ENCODE measurements around the gene PLEKHA6. TPM values are rescaled to one million over a fixed set of nuclear protein-coding genes. Genes with fewer than 3 reads are reported as not detected.

The PLEKHA6 gene
- total and polyA plus RNA-seq, 2 of the 8 experiments (the other 6 are each of a cell fraction or from before 2014, with no cell fraction given): 4.8 to 20.2 TPM

- no peak for FAIRE-seq
- H4K5ac ChIP-seq (ENCODE audit: insufficient read length, low read depth, low read length): no peak overlapping the region
- H4K20me1 ChIP-seq (replicated peaks in 1 of 2; ENCODE audit: control insufficient read depth in 1 of 2, insufficient read depth in 2 of 2, low read length in 2 of 2): peaks cover 0 to 1% of the 10 kb centered on the region in 2 experiments
- H3K27me3 ChIP-seq (replicated peaks in 1 of 4; ENCODE audit: control insufficient read depth in 3 of 4, extremely low read depth in 1 of 4, insufficient read depth in 3 of 4, low read length in 3 of 4): no peaks in the 10 kb centered on the region
- H3K79me1 ChIP-seq (ENCODE audit: low read depth, low read length): no peaks in the 10 kb centered on the region
- no peaks in the 10 kb centered on the region; the same call in 1 of the 2 replicates for H3K23me2 ChIP-seq (ENCODE audit: low read depth, low read length)
- no peak overlapping the region for H3K23ac ChIP-seq (ENCODE audit: insufficient read length)
- H2AK5ac ChIP-seq (ENCODE audit: low read depth, low read length): no peak overlapping the region
- no peak overlapping the region for H3K56ac ChIP-seq (replicated peaks; ENCODE audit: insufficient read length, low read depth, low read length)
- H3K79me2 ChIP-seq (ENCODE audit: control insufficient read depth in 1 of 2, insufficient read depth in 2 of 2, low read length in 2 of 2): no peaks in the 10 kb centered on the region
- no peak overlapping the region for H4K91ac ChIP-seq (replicated peaks; ENCODE audit: insufficient read length, low read length)
- WGBS, 2 experiments (ENCODE audit: extremely low coverage in 1 of 2, insufficient coverage in 1 of 2, insufficient read length in 1 of 2, insufficient replicate concordance in 2 of 2, low coverage in 1 of 2, low lambda C conversion rate in 2 of 2, missing lambda C conversion rate in 1 of 2): 89% methylated on average over 11 of the region's 11 CpGs; no CpG with 5 or more reads in 1 of the 2 experiments
- no peak overlapping the region for H3K4me2 ChIP-seq (ENCODE audit: insufficient read depth in 1 of 2, low read depth in 2 of 2, low read length in 2 of 2)
- no peak overlapping the region for H3K18ac ChIP-seq (ENCODE audit: extremely low read depth, low read length)
- H3K4me3 ChIP-seq (ENCODE audit: extremely low read depth in 1 of 4, insufficient read depth in 2 of 4, low read depth in 3 of 4, low read length in 4 of 4): no peak overlapping the region
- H3K36me3 ChIP-seq (ENCODE audit: control insufficient read depth in 2 of 4, insufficient read depth in 4 of 4, low read length in 3 of 4): no peaks in the 10 kb centered on the region
- CTCF ChIA-PET (ENCODE audit: partially characterized antibody): interaction anchor here (0.8 to 26.5 kb wide), 16 partner anchors 9 to 119 kb away, joined by 3 to 335 read pairs (median 6); partner anchors contain the start of genes GOLT1A and PLEKHA6
- no peak overlapping the region for H2BK5ac ChIP-seq (ENCODE audit: low read depth, low read length)
- no peak overlapping the region for H3K9ac ChIP-seq (replicated peaks in 1 of 4; ENCODE audit: extremely low read depth in 1 of 4, low read depth in 3 of 4, low read length in 3 of 4)
- no peak overlapping the region for H2BK120ac ChIP-seq (replicated peaks; ENCODE audit: low read depth, low read length)
- no peak overlapping the region for H4K8ac ChIP-seq (ENCODE audit: extremely low read depth, insufficient read depth, low read length)
- no peak overlapping the region for H3K27ac ChIP-seq (ENCODE audit: low read depth, low read length)
- no peaks in the 10 kb centered on the region for H3K9me3 ChIP-seq (ENCODE audit: insufficient read depth in 2 of 2, low read depth in 1 of 2, low read length in 1 of 2)
- DNase-seq (ENCODE audit: low read depth in 1 of 2, low spot score in 2 of 2): no peak
- H2BK15ac ChIP-seq (ENCODE audit: low read length): no peak overlapping the region
- POLR2A ChIA-PET (ENCODE audit: partially characterized antibody): interaction anchor here (1.0 kb wide), 1 partner anchor 12 kb away, joined by 4 read pairs; no protein-coding TSS in a partner anchor
- H2AFZ ChIP-seq (ENCODE audit: low read length): no peak overlapping the region
- H3K4me1 ChIP-seq (replicated peaks in 1 of 4; ENCODE audit: control insufficient read depth in 3 of 4, insufficient read depth in 4 of 4, low read length in 3 of 4): peaks cover 4 to 14% (median 12%) of the 10 kb centered on the region in 4 experiments; a peak in 6 of 7 replicates
- H2BK20ac ChIP-seq (ENCODE audit: low read length): no peak overlapping the region
- no peak overlapping the region for H3K4ac ChIP-seq (replicated peaks; ENCODE audit: insufficient read length, low read depth, low read length)
- H3K14ac ChIP-seq (ENCODE audit: insufficient read length): no peak overlapping the region
- no peak overlapping the region for H2BK12ac ChIP-seq (ENCODE audit: low read depth, low read length)
- TF ChIP-seq CBX8 (IDR thresholded peaks at IDR 0.05; ENCODE audit: borderline replicate concordance, low read depth, low read length) (no peak), SP2 (IDR thresholded peaks at IDR 0.05; ENCODE audit: low read length) (no peak), NRF1 (IDR thresholded peaks at IDR 0.05; ENCODE audit: low read depth, low read length) (no peak), ZNF274 (IDR thresholded peaks at IDR 0.05; ENCODE audit: borderline replicate concordance, extremely low read depth, low read length) (no peak), NANOG (IDR thresholded peaks at IDR 0.05; ENCODE audit: insufficient read depth, low read depth, low read length, poor library complexity, severe bottlenecking) (no peak), KDM4A (IDR thresholded peaks at IDR 0.05; ENCODE audit: low read depth, low read length, severe bottlenecking) (no peak), GTF2F1 (IDR thresholded peaks at IDR 0.05; ENCODE audit: borderline replicate concordance, low read depth, low read length) (no peak), JUND (IDR thresholded peaks at IDR 0.05; ENCODE audit: low read length) (no peak), MAFK (IDR thresholded peaks at IDR 0.05; ENCODE audit: low read depth, low read length) (no peak), FOSL1 (IDR thresholded peaks at IDR 0.05; ENCODE audit: insufficient read depth, low read depth, low read length) (no peak)
- TF ChIP-seq, protein P1, sequence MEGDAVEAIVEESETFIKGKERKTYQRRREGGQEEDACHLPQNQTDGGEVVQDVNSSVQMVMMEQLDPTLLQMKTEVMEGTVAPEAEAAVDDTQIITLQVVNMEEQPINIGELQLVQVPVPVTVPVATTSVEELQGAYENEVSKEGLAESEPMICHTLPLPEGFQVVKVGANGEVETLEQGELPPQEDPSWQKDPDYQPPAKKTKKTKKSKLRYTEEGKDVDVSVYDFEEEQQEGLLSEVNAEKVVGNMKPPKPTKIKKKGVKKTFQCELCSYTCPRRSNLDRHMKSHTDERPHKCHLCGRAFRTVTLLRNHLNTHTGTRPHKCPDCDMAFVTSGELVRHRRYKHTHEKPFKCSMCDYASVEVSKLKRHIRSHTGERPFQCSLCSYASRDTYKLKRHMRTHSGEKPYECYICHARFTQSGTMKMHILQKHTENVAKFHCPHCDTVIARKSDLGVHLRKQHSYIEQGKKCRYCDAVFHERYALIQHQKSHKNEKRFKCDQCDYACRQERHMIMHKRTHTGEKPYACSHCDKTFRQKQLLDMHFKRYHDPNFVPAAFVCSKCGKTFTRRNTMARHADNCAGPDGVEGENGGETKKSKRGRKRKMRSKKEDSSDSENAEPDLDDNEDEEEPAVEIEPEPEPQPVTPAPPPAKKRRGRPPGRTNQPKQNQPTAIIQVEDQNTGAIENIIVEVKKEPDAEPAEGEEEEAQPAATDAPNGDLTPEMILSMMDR (IDR thresholded peaks at IDR 0.05; ENCODE audit: control extremely low read depth in 1 of 3, insufficient read depth in 1 of 3, low read depth in 1 of 3, low read length in 3 of 3): no peak
These were observed 76.9 kb downstream of the PLEKHA6 start for GRCh38 chr1:204282761-204283221.
